SK-N-SH treated with all-trans-retinoic acid at 6 μM for 48 hours (cell line): ENCODE data around the gene LARP4B.

Experiments used
- CSDC2 ChIP-seq: fragments of 250-450 bp; sonication (Bioruptor Pico); IDR thresholded peaks from 2 replicates; pipeline ENCODE4 v1.5.0; 2020; ENCODE audit warnings: mild to moderate bottlenecking, moderate library complexity
- GLIS3 ChIP-seq: fragments of 250-450 bp; sonication (Bioruptor Pico); IDR thresholded peaks from 2 replicates; pipeline ENCODE4 v1.5.0; 2020; ENCODE audit warnings: mild to moderate bottlenecking, moderate library complexity
- ISL1 ChIP-seq: fragments of 250-450 bp; sonication (Bioruptor Pico); IDR thresholded peaks from 2 replicates; pipeline ENCODE4 v2.1.2; 2022; ENCODE audit warnings: mild to moderate bottlenecking, moderate library complexity
- SNAI2 ChIP-seq: fragments of 250-450 bp; sonication (Bioruptor Pico); IDR thresholded peaks from 2 replicates; pipeline ENCODE4 v1.5.0; 2020; ENCODE audit warnings: mild to moderate bottlenecking, moderate library complexity
- ZFP3 ChIP-seq: fragments of 250-450 bp; sonication (Bioruptor Pico); IDR thresholded peaks from 2 replicates; pipeline ENCODE4 v1.5.0; 2020; ENCODE audit warnings: mild to moderate bottlenecking, moderate library complexity
- ZNF565 ChIP-seq: fragments of 450-650 bp; formaldehyde crosslinking; conservative IDR thresholded peaks from 2 replicates; pipeline ENCODE4 v1.5.0; 2020; ENCODE audit warnings: low read depth, mild to moderate bottlenecking, moderate library complexity
- ZNF70 ChIP-seq: fragments of 450-650 bp; formaldehyde crosslinking; IDR thresholded peaks from 2 replicates; pipeline ENCODE4 v1.5.0; 2020; ENCODE audit warnings: mild to moderate bottlenecking, moderate library complexity
- TF ChIP-seq, protein P1 (sequence below): fragments of 250-450 bp; sonication (Bioruptor Pico); IDR thresholded peaks from 2 replicates; pipeline ENCODE4 v1.5.0; 2020; ENCODE audit warnings: mild to moderate bottlenecking, moderate library complexity

DNA sequence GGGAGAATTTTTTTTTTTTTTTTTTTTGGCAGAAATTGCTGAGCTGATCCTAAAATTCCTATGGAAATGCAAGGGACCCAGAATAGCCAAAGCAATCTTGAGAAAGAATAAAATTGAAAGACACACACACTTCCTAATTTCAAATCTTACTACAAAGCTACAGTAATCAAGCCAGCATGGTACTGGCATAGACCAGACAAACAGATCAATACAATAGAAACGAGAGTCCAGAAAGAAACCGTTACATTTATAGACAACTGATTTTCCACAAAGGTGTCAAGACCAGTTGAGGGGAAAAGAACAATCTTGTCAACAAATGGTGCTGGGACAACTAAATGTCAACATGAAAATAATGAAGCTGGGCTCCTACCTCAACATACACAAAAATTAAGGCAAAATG is 34.5 kb downstream of the LARP4B start:
- TF ChIP-seq CSDC2 (CRISPR knock-in tag): no peak
- no peak for TF ChIP-seq ZFP3 (CRISPR knock-in tag)
- no peak for TF ChIP-seq ZNF70 (CRISPR knock-in tag)
- TF ChIP-seq ISL1: no peak
- TF ChIP-seq SNAI2 (CRISPR knock-in tag): no peak
- TF ChIP-seq ZNF565 (CRISPR knock-in tag): no peak
- TF ChIP-seq GLIS3 (CRISPR knock-in tag): no peak
- TF ChIP-seq, protein P1, sequence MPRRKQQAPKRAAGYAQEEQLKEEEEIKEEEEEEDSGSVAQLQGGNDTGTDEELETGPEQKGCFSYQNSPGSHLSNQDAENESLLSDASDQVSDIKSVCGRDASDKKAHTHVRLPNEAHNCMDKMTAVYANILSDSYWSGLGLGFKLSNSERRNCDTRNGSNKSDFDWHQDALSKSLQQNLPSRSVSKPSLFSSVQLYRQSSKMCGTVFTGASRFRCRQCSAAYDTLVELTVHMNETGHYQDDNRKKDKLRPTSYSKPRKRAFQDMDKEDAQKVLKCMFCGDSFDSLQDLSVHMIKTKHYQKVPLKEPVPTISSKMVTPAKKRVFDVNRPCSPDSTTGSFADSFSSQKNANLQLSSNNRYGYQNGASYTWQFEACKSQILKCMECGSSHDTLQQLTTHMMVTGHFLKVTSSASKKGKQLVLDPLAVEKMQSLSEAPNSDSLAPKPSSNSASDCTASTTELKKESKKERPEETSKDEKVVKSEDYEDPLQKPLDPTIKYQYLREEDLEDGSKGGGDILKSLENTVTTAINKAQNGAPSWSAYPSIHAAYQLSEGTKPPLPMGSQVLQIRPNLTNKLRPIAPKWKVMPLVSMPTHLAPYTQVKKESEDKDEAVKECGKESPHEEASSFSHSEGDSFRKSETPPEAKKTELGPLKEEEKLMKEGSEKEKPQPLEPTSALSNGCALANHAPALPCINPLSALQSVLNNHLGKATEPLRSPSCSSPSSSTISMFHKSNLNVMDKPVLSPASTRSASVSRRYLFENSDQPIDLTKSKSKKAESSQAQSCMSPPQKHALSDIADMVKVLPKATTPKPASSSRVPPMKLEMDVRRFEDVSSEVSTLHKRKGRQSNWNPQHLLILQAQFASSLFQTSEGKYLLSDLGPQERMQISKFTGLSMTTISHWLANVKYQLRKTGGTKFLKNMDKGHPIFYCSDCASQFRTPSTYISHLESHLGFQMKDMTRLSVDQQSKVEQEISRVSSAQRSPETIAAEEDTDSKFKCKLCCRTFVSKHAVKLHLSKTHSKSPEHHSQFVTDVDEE (CRISPR knock-in tag): no peak
